ENCODE measurements around the gene APPBP2. TPM values are rescaled to one million over a fixed set of nuclear protein-coding genes. Genes with fewer than 3 reads are reported as not detected.
"Not testable (repeated sequence)": the region's sequence is repeated elsewhere in the genome, so short reads cannot be mapped to it uniquely, and the experiment has no call there.

Gene APPBP2
- total RNA-seq, 1 donor from 2014 or later, result 23.4 TPM

- TF ChIP-seq CTCF (IDR thresholded peaks at IDR 0.05; ENCODE audit: insufficient read depth, low read length, poor library complexity, severe bottlenecking), result no peak
- no peaks in the 10 kb centered on the region for H3K27me3 ChIP-seq (ENCODE audit: control insufficient read depth, insufficient read depth, low read length)
- H3K36me3 ChIP-seq (ENCODE audit: control insufficient read depth, insufficient read depth, low read length), result no peaks in the 10 kb centered on the region
- no peak for DNase-seq (ENCODE audit: low read depth)
- H3K4me3 ChIP-seq (ENCODE audit: low read depth, low read length), result no peak overlapping the region
These were observed 34.8 kb upstream of the APPBP2 start for GRCh38 chr17:60560860-60561257.

DNA sequence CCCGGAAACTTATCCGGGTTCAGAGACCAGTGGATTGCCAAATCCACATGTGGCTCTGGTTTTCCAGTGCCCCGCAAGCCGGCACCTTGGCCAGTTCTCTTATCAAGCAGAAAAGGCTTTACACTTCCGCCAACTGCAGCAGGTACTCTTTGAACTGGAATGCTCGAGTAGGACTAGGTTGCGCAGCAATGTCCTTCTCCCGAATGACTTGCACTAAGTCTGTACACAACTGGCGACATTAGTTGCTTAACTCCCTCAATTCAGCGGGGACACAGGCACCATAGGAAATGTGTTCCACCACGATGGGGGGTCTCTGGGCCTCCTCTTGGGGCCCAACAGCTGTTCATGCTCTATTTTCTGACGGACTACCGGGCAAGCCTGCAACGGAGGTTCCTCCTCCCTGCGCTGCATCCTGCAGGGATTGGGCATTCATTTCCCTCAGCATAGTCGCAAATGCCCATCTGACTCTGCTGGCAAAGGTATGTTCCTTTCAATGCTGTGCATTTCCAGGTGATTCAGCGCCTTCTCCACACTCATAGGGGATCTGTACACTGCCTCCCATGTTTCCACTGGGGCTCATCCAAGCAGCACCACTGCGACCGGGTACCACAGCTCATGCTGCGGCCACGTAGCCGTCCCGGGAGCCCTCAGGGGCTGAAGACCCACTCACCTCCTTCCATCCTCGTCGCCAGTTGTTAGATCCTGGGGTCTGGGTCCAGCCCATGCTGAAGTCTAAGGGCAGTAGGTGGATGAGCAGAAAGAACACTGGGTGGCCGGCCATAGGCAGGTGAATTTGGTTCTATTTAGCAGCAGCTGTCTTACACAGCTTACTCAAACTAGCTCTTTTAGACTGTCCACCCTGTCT is 34.2 kb upstream of the APPBP2 start:
- H3K36me3 ChIP-seq (ENCODE audit: control insufficient read depth, insufficient read depth, low read length), result no peaks in the 10 kb centered on the region
- no peak for TF ChIP-seq CTCF (IDR thresholded peaks at IDR 0.05; ENCODE audit: insufficient read depth, low read length, poor library complexity, severe bottlenecking)

DNA sequence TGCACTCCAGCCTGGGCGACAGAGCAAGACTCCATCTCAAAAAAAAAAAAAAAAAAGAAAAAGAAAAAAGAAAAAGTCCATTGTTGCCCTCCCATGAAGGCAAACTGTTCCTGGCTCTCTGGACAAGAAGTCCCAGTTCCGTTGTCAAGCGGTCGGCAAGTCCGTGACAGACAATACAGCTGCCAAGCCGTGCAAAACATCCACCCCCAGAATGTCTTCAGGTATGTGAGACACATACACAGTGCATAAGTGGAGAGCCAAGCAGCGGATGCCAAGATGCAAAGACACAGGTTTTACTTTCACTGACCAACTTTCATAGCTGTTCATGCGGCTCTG is 33.6 kb upstream of the APPBP2 start:
- DNase-seq (ENCODE audit: low read depth), result no peak
- no peaks in the 10 kb centered on the region for H3K36me3 ChIP-seq (ENCODE audit: control insufficient read depth, insufficient read depth, low read length)
- no peak overlapping the region for H3K4me3 ChIP-seq (ENCODE audit: low read depth, low read length)
- no peaks in the 10 kb centered on the region for H3K27me3 ChIP-seq (ENCODE audit: control insufficient read depth, insufficient read depth, low read length)
- TF ChIP-seq CTCF (IDR thresholded peaks at IDR 0.05; ENCODE audit: insufficient read depth, low read length, poor library complexity, severe bottlenecking), result no peak

More for the DNA sequence above, 34.2 kb upstream of the APPBP2 start:
- H3K4me3 ChIP-seq (ENCODE audit: low read depth, low read length), result no peak overlapping the region
- H3K27me3 ChIP-seq (ENCODE audit: control insufficient read depth, insufficient read depth, low read length), result no peaks in the 10 kb centered on the region
- DNase-seq (ENCODE audit: low read depth), result no peak

DNA sequence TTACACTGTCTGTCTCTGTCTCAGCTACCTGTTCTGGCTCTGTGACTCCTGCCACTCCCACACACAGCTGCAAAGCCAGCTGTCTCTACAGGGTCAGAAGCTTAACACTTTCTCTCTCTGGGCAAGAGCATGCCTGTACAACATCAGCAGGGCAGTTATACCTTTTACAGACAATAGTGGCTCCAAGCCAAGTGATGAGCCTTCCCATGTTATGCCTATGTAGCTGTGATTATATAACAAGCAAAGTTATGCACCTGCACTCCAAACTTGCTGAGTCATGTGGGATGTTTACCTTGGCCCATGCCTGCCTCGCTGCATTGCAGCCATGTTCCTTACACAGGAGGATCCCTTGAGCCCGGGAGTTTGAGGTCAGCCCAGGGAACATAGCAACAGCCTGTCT is 31.8 kb upstream of the APPBP2 start:
- H3K4me3 ChIP-seq (ENCODE audit: low read depth, low read length), result no peak overlapping the region
- no peaks in the 10 kb centered on the region for H3K27me3 ChIP-seq (ENCODE audit: control insufficient read depth, insufficient read depth, low read length)
- H3K36me3 ChIP-seq (ENCODE audit: control insufficient read depth, insufficient read depth, low read length), result no peaks in the 10 kb centered on the region
- DNase-seq (ENCODE audit: low read depth), result no peak
- TF ChIP-seq CTCF (IDR thresholded peaks at IDR 0.05; ENCODE audit: insufficient read depth, low read length, poor library complexity, severe bottlenecking), result no peak

GRCh38 chr17:60555786-60556185 is 29.7 kb upstream of the APPBP2 start:
- DNase-seq (ENCODE audit: low read depth), result no peak
- no peak for TF ChIP-seq CTCF (IDR thresholded peaks at IDR 0.05; ENCODE audit: insufficient read depth, low read length, poor library complexity, severe bottlenecking)
- no peaks in the 10 kb centered on the region for H3K27me3 ChIP-seq (ENCODE audit: control insufficient read depth, insufficient read depth, low read length)

GRCh38 chr17:60554377-60554788 is 28.3 kb upstream of the APPBP2 start:
- TF ChIP-seq CTCF (IDR thresholded peaks at IDR 0.05; ENCODE audit: insufficient read depth, low read length, poor library complexity, severe bottlenecking), result no peak
- Histone ChIP-seq H3K36me3 (ENCODE audit: control insufficient read depth, insufficient read depth, low read length) (no peaks in the 10 kb centered on the region), H3K27me3 (ENCODE audit: control insufficient read depth, insufficient read depth, low read length) (no peaks in the 10 kb centered on the region), H3K4me3 (ENCODE audit: low read depth, low read length) (no peak overlapping the region)
- no peak for DNase-seq (ENCODE audit: low read depth)

More at GRCh38 chr17:60555786-60556185, 29.7 kb upstream of the APPBP2 start:
- no peaks in the 10 kb centered on the region for H3K36me3 ChIP-seq (ENCODE audit: control insufficient read depth, insufficient read depth, low read length)
- H3K4me3 ChIP-seq (ENCODE audit: low read depth, low read length), result no peak overlapping the region

DNA sequence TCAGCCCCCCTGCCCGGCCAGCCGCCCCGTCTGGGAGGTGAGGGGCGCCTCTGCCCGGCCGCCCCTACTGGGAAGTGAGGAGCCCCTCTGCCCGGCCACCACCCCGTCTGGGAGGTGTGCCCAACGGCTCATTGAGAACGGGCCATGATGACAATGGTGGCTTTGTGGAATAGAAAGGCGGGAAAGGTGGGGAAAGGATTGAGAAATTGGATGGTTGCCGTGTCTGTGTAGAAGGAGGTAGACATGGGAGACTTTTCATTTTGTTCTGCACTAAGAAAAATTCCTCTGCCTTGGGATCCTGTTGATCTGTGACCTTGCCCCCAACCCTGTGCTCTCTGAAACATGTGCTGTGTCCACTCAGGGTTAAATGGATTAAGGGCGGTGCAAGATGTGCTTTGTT is 26.2 kb upstream of the APPBP2 start:
- H3K4me3 ChIP-seq (ENCODE audit: low read depth, low read length); H3K36me3 ChIP-seq (ENCODE audit: control insufficient read depth, insufficient read depth, low read length); H3K27me3 ChIP-seq (ENCODE audit: control insufficient read depth, insufficient read depth, low read length); DNase-seq (ENCODE audit: low read depth): not testable (repeated sequence)
